Neural progenitor cell (in vitro differentiated cells): Measurements from ENCODE around the gene HES5. TPM values are rescaled to one million over a fixed set of nuclear protein-coding genes. Genes with fewer than 3 reads are reported as not detected.
"Not testable (repeated sequence)": the region's sequence is repeated elsewhere in the genome, so short reads cannot be mapped to it uniquely, and the experiment has no call there.

Experiments used
- DNase-seq: peaks from one replicate; pipeline ENCODE4 v3.0.0-alpha.2; 2016; ENCODE audit warnings: low spot score
- H2AFZ ChIP-seq: fragments of 200-600 bp; sonication (generic); replicated peaks from 2 replicates; pipeline ENCODE4 v1.6.1; 2016; ENCODE audit warnings: antibody characterized with exemption
- H3F3A ChIP-seq: fragments of 200-600 bp; sonication (generic); 2 replicates; pipeline ENCODE4 v1.6.1; 2016; ENCODE audit warnings: antibody characterized with exemption, low read depth
- H3K27ac ChIP-seq: fragments of 200-600 bp; sonication (generic); 2 replicates; pipeline ENCODE4 v1.5.1; 2016; ENCODE audit warnings: mild to moderate bottlenecking
- H3K27me3 ChIP-seq: fragments of 200-600 bp; sonication (generic); 2 replicates; pipeline ENCODE4 v1.6.1; 2016; ENCODE audit warnings: mild to moderate bottlenecking, moderate library complexity
- H3K36me3 ChIP-seq: fragments of 200-600 bp; sonication (generic); 2 replicates; pipeline ENCODE4 v1.5.1; 2016
- H3K4me1 ChIP-seq: fragments of 200-600 bp; sonication (generic); 2 replicates; pipeline ENCODE4 v1.6.1; 2016; ENCODE audit warnings: mixed run types
- H3K4me2 ChIP-seq: fragments of 200-600 bp; sonication (generic); 2 replicates; pipeline ENCODE4 v1.6.1; 2016
- H3K4me3 ChIP-seq: fragments of 200-600 bp; sonication (generic); 2 replicates; pipeline ENCODE4 v1.5.1; 2016
- H3K79me2 ChIP-seq: fragments of 200-600 bp; sonication (generic); 2 replicates; pipeline ENCODE4 v1.6.1; 2016; ENCODE audit warnings: low read depth
- H3K9ac ChIP-seq: fragments of 200-600 bp; sonication (generic); 2 replicates; pipeline ENCODE4 v1.6.1; 2016
- H3K9me3 ChIP-seq: fragments of 200-600 bp; sonication (generic); 2 replicates; pipeline ENCODE4 v1.5.1; 2016; ENCODE audit warnings: low read depth
- H4K20me1 ChIP-seq: fragments of 200-600 bp; sonication (generic); 2 replicates; pipeline ENCODE4 v1.6.1; 2016; ENCODE audit warnings: low read depth
- H3K27ac Mint-ChIP-seq: 3 replicates; pipeline ENCODE4 v1.8.0; 2021; ENCODE audit warnings: mixed read lengths
- H3K27me3 Mint-ChIP-seq: 2 replicates; pipeline ENCODE4 v1.8.0; 2022; ENCODE audit warnings: low read depth, mild to moderate bottlenecking, inconsistent platforms, moderate library complexity, mixed read lengths; ENCODE audit not compliant: insufficient read depth
- H3K36me3 Mint-ChIP-seq: 3 replicates; pipeline ENCODE4 v1.8.0; 2021; ENCODE audit warnings: mixed read lengths
- H3K4me1 Mint-ChIP-seq: 3 replicates; pipeline ENCODE4 v1.8.0; 2021; ENCODE audit warnings: mixed read lengths
- H3K4me3 Mint-ChIP-seq: 3 replicates; pipeline ENCODE4 v1.8.0; 2021; ENCODE audit warnings: mild to moderate bottlenecking, moderate library complexity, mixed read lengths
- H3K9me3 Mint-ChIP-seq: 3 replicates; pipeline ENCODE4 v1.8.0; 2020; ENCODE audit warnings: mixed read lengths
- CTCF ChIP-seq: fragments of 200-600 bp; sonication (generic); IDR thresholded peaks from 2 replicates; pipeline ENCODE4 v1.5.1; 2017; ENCODE audit warnings: antibody characterized with exemption, mild to moderate bottlenecking
- EZH2 ChIP-seq: fragments of 200-600 bp; sonication (generic); IDR thresholded peaks from 2 replicates; pipeline ENCODE4 v1.6.1; 2017; ENCODE audit warnings: antibody characterized with exemption, mild to moderate bottlenecking, moderate library complexity
- EZH2phosphoT487 ChIP-seq: fragments of 200-600 bp; sonication (generic); IDR thresholded peaks from 2 replicates; pipeline ENCODE4 v1.6.1; 2017; ENCODE audit warnings: antibody characterized with exemption
- total RNA-seq: library from RNA; depleted of rRNA; stranded (reverse); fragments of >200 nt; gene quantifications from 2 replicates; pipeline ENCODE4 v1.2.3, GENCODE V29; 2015; ENCODE audit warnings: low replicate concordance

Gene HES5
- 6.4 and 28.2 TPM in 2 replicates for total RNA-seq

GRCh38 chr1:2529784-2530512 is at the start of gene HES5:
Gene HES5, minus strand, starts transcription at chr1:2530263. Its CDS starts 99 bp downstream, at chr1:2530164.
- Histone ChIP-seq H3K27ac (no peak within 1 kb of the TSS), H3K4me1 (peaks cover 58% of the 10 kb centered on the region), H3K4me3 (peak within 1 kb of the TSS; percentile 62), H3K9me3 (no peaks in the 10 kb centered on the region), H2AFZ (no peak within 1 kb of the TSS), H4K20me1 (peaks cover 40% of the 10 kb centered on the region), H3F3A (peaks cover 23% of the 10 kb centered on the region), H3K4me2 (peak within 1 kb of the TSS; percentile 88), H3K9ac (peak within 1 kb of the TSS; percentile 53), H3K27me3 (peaks cover 85% of the 10 kb centered on the region), H3K36me3 (no peaks in the 10 kb centered on the region), H3K79me2 (peaks cover 11% of the 10 kb centered on the region)
- Mint-ChIP-seq H3K4me3 (peak within 1 kb of the TSS; percentile 96), H3K27me3 (peaks cover 22% of the 10 kb centered on the region), H3K36me3 (no peaks in the 10 kb centered on the region), H3K27ac (no peak within 1 kb of the TSS), H3K9me3 (no peaks in the 10 kb centered on the region), H3K4me1 (peaks cover 54% of the 10 kb centered on the region)
- DNase-seq: peak; percentile 99
- TF ChIP-seq CTCF (no peak), EZH2 (peak; percentile 63)

GRCh38 chr1:2578758-2579118 is 48.7 kb upstream of the HES5 start:
- Mint-ChIP-seq H3K27me3 (peaks cover 8% of the 10 kb centered on the region), H3K36me3 (no peaks in the 10 kb centered on the region), H3K4me3 (no peak overlapping the region), H3K9me3 (peaks cover 5% of the 10 kb centered on the region), H3K27ac (peak overlapping the region; percentile 23), H3K4me1 (peaks cover 28% of the 10 kb centered on the region)
- peaks cover 3% of the 10 kb centered on the region for H3K4me1 ChIP-seq
- H3K27me3 ChIP-seq: no peaks in the 10 kb centered on the region
- H4K20me1 ChIP-seq: no peaks in the 10 kb centered on the region
- DNase-seq: no peak
- H2AFZ ChIP-seq: peak overlapping the region; percentile 55
- H3K9ac ChIP-seq: no peak overlapping the region
- no peaks in the 10 kb centered on the region for H3K79me2 ChIP-seq
- no peak overlapping the region for H3K27ac ChIP-seq
- H3K9me3 ChIP-seq: no peaks in the 10 kb centered on the region
- H3K4me2 ChIP-seq: no peak overlapping the region
- TF ChIP-seq EZH2: no peak
- TF ChIP-seq EZH2phosphoT487: no peak
- TF ChIP-seq CTCF: no peak
- peaks cover under 1% of the 10 kb centered on the region for H3F3A ChIP-seq
- H3K4me3 ChIP-seq: no peak overlapping the region
- H3K36me3 ChIP-seq: no peaks in the 10 kb centered on the region

- H3K27ac Mint-ChIP-seq, DNase-seq, H3K79me2 ChIP-seq, H3K9me3 ChIP-seq, H3F3A ChIP-seq, H3K4me2 ChIP-seq, H3K9ac ChIP-seq, H2AFZ ChIP-seq, H3K4me3 Mint-ChIP-seq, H3K36me3 ChIP-seq, H3K4me1 ChIP-seq, H3K27me3 ChIP-seq, H3K27me3 Mint-ChIP-seq, H3K36me3 Mint-ChIP-seq, H3K4me3 ChIP-seq, H4K20me1 ChIP-seq, H3K27ac ChIP-seq: not testable (repeated sequence)
- peaks cover 26% of the 10 kb centered on the region for H3K4me1 Mint-ChIP-seq
- H3K9me3 Mint-ChIP-seq: peaks cover 13% of the 10 kb centered on the region
Measured at GRCh38 chr1:2577565-2578075, 47.6 kb upstream of the HES5 start.
